Measurements from ENCODE around the gene UBE2G1.
"Not testable (repeated sequence)": the region's sequence is repeated elsewhere in the genome, so short reads cannot be mapped to it uniquely, and the experiment has no call there.

The UBE2G1 gene, protein sequence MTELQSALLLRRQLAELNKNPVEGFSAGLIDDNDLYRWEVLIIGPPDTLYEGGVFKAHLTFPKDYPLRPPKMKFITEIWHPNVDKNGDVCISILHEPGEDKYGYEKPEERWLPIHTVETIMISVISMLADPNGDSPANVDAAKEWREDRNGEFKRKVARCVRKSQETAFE

DNA sequence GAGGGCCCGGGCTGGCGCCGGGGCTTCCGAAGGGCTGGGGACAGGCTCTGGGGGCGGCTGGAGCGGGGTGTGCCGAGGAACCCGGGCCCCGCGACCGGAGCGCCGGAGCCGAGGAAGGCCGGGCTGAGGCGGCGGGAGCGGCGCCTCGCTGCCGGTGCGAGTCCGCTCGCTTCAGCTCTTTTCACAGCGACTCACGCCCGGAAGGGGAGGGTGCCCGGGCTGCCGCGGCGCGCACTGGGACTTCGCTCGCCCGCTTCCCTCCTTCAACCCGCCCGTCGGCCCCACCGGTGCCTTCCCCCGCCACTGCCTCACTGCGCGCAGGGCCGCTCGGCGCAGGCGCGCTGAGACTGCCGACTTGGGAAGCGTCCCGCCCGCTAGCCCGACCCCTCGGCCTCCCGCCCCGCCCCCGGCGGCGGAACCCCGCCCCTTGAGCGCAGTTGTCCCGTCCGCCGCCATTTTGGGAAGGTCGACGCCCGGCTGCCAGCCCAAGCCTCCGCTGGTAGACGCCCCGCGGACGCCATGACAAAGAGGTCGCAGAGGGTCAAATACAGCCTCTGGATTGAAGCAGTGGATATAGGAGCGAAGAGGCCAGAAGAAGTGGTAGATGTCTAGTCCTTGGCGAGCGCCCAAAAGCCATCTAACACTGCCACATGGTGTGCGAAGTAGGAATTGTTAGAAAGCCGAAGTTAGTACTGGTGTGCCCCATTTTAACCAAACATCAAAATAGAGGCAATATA, at the start of gene UBE2G1:
Gene UBE2G1, minus strand, starts transcription at position 349 of the 737 bp plus-strand sequence. CDS start 359 bp downstream, outside the sequence.
- peak; percentile 87 to 92 for DNase-seq

DNA sequence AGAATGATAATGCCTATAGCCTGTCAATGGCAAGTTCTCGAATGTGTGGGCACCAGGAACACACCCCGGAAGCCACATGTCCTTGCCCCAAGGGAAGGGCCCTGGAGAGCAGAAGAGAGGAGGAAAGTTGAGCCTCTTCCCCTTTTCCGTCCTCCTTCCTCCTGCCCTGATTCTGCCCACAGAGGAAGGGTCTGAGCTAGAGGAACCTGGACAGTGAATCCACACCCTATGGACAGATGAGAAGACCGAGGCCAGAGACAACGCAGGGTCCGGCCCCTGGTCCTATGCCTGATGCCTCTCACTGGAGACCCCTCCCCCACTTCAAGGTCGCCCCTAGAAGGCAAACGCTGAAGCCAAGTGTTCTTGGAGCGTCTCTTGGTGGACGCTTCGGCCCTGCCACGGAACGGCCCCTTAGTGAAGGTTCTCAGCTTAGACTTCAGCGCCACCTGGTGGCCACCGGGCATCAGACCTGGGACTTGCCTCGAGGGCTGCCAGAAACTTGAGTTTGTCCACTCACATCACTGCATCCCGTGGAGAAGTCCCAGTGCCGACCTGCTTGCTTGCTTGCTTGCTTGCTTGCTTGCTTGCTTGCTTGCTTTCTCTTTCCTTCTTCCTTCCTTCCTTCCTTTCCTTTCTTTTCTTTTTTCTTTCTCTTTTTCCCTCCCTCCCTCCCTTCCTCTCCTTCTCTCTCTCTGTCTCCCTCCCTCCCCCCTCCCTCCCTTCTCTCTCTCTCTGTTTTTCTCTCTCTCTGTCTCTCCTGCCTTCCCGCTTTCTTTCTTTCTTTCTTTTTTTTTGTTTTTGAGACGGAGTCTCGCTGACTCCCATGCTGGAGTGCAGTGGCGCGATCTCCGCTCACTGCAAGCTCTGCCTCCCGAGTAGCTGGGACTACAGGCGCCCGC, 46.7 kb upstream of the UBE2G1 start:
- peak; percentile 68 to 84 for DNase-seq

GRCh38 chr17:4411201-4411600, 44.7 kb upstream of the UBE2G1 start:
- DNase-seq = no peak

DNA sequence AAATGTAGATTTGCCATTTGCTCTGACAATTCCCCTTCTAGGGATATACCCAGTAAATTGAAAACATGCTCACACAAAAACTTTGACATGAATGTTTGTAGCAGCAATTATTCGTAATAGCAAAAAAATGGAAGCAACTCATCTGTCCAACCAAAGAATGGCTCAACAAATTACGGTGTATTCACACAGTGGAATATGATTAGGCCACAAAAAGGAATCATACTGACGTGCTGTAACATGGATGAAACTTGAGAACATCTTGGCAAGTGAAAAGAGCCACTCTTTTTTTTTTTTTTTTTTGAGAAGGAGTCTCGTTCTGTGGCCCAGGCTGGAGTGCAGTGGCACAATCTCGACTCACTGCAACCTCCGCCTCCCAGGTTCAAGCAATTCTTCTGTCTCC, 43.2 kb upstream of the UBE2G1 start:
- DNase-seq = no peak

DNA sequence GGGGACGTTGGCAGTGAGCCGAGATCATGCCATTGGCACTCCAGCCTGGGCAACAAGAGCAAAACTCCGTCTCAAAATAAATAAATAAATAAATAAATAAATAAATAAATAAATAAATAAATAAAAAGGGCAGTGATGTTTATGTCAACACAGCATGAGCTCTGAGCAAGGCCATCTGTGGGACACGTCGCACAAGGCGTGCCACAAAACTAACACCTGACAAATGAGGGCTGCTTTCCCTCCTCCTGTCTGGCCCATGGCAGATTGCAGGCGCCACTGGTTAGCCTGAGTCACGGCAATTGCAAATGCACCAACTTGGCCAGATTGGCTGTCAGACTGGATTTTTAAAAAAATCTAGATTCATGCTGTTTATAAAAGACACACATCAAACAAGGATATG, 41.4 kb upstream of the UBE2G1 start:
- DNase-seq = no peak

DNA sequence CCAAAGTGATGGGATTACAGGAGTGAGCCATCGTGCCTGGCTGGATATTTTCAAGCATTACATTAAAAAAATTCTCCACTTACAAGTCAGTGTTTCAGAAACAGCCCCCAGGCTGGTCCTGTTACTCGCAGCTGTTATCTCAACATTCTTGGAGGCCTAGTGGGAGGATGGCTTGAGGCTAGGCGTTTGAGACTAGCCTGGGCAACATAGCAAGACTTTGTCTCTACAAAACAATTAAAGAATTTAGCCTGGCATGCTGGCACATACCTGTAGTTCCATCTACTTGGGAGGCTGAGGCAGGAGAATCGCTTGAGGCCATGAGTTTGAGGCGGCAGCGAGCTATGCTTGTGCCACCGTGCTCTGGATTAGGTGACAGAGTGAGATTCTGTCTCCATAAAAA, 40.7 kb upstream of the UBE2G1 start:
- DNase-seq = no peak

DNA sequence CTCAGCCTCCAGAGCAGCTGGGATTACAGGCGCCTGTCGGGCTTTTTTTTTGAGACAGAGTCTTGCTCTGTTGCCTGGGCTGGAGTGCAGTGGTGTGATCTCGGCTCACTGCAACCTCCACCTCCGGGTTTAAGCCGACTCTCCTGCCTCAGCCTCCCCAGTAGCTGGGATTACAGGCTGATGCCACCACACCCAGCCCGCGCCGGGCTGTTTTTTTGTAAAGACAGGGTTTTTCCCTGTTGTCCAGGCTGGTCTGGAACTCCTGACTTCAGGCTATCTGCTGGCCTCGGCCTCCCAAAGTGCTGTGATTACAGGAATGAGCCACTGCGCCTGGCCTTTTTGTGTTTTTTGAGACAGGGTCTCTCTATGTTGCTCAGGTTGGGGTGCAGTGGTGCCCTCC, 39.9 kb upstream of the UBE2G1 start:
- no peak for DNase-seq

GRCh38 chr17:4405699-4406098, 39.2 kb upstream of the UBE2G1 start:
- DNase-seq = no peak

GRCh38 chr17:4405038-4405669, 38.7 kb upstream of the UBE2G1 start:
- DNase-seq = no peak

GRCh38 chr17:4397840-4398239, 31.4 kb upstream of the UBE2G1 start:
- DNase-seq = no peak

DNA sequence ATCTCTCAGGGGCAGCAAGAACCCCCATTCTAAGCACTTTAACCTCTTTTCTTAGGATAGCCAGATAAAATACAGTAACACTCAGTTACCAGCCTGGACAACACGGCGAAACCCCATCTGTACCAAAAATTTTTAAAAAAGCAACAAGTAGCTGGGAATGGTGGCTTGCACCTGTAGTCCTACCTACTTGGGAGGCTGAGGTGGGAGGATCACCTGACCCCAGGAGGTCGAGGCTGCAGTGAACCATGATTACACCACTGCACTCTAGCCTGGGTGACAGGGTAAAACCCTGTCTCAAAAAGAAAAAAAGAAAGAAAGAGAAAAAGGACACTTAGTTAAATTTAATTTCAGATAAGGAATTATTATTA, 28.6 kb upstream of the UBE2G1 start:
- no peak for DNase-seq

DNA sequence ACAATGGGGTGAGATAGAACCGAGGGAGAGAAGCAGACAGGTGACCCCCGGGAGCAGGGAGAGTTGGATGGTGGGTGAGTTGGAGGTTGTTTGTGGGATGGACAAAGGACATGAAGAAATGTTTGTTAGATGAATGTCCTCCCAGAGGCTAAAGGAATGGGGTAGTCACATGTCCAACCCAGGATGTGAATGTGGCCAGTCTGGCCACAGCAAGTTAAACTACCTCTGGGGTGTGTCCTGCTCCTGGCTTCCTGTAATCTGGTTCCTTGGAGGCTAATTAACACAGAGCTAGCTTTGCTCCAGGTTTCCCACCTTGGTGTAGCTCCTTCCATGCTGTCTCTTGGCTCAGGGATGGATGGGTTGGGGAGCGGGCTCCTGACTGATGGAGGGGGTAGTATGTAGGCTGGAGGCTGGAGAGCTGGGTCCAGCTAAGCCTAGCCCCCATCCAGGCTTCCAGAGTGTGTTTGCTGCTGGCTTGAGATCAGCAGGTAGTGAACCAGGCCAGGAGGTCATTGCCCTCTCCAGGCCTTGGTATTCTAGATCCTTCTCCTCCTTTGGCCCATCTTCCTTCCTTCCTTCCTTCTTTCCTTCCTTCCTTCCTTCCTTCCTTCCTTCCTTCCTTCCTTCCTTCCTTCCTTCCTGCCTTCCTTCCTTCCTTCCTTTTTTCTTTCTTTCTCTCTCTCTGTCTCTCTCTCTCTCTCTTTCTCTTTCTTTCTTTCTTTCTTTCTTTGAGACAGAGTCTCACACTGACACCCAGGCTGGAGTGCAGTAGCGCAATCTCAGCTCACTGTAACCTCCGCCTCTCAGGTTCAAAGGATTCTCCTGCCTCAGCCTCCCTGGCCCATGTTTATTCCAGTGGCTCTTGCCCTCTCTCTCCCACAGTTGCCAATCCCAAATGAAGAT, 28.0 kb upstream of the UBE2G1 start:
- DNase-seq = peak in 1 of 2 experiments; percentile 22

DNA sequence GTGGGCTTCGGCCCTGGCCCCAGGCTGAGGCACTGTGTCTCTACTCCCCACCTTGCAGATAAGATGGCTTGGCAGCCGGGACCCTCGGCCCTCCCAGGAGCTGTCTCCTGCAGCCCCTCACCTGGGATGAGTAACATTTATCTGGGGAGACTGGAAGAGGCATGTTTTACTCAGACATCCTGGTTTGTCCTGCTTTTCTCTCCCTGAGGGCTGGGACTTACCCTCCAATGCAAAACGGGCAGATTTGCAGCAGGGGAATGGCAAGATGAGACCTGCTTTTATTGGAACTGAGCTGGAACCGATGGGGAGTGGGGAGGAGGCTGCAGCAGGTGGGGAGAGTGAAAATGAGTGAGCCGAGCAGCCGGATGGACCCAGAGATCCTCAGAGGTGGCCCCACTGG, 27.3 kb upstream of the UBE2G1 start:
- DNase-seq = no peak

- DNase-seq = no peak
Measured at GRCh38 chr17:4389079-4389478, 22.6 kb upstream of the UBE2G1 start.

- DNase-seq = no peak
Measured at GRCh38 chr17:4387137-4387536, 20.7 kb upstream of the UBE2G1 start.

- no peak for DNase-seq
Measured at GRCh38 chr17:4386406-4386805, 19.9 kb upstream of the UBE2G1 start.

- no peak for DNase-seq
Measured at GRCh38 chr17:4381690-4382671, 15.5 kb upstream of the UBE2G1 start.

- no peak for DNase-seq
Measured at GRCh38 chr17:4378626-4379025, 12.2 kb upstream of the UBE2G1 start.

- not testable (repeated sequence) for DNase-seq
Measured at GRCh38 chr17:4377247-4377646, 10.8 kb upstream of the UBE2G1 start.

GRCh38 chr17:4375796-4376440, 9.4 kb upstream of the UBE2G1 start:
- not testable (repeated sequence) for DNase-seq

Measured in SW 1271 (cell line).